Neuronal stem cell (in vitro differentiated cells): ENCODE measurements around the gene FLT3LG.

Experiments used
- DNase-seq: peaks from one replicate; pipeline ENCODE4 v3.0.0-alpha.2; 2013; ENCODE audit warnings: low spot score
- H2AFZ ChIP-seq: one replicate; pipeline ENCODE4 v1.6.1; 2013; ENCODE audit warnings: mild to moderate bottlenecking, low read length, inconsistent platforms
- H2AK5ac ChIP-seq: 2 replicates; pipeline ENCODE4 v1.6.1; 2013; ENCODE audit warnings: low read depth, mild to moderate bottlenecking, inconsistent platforms, low read length, moderate library complexity, mixed read lengths
- H2BK120ac ChIP-seq: 2 replicates; pipeline ENCODE4 v1.6.1; 2013; ENCODE audit warnings: low read depth, mild to moderate bottlenecking, inconsistent platforms, low read length, moderate library complexity, mixed read lengths
- H2BK12ac ChIP-seq: one replicate; pipeline ENCODE4 v1.6.1; 2013; ENCODE audit warnings: low read length, inconsistent platforms
- H2BK15ac ChIP-seq: 2 replicates; pipeline ENCODE4 v1.6.1; 2013; ENCODE audit warnings: mild to moderate bottlenecking, low read length, inconsistent platforms, mixed read lengths
- H2BK5ac ChIP-seq: one replicate; pipeline ENCODE4 v1.6.1; 2013; ENCODE audit warnings: inconsistent platforms, mild to moderate bottlenecking, low read length, moderate library complexity
- H3K14ac ChIP-seq: one replicate; pipeline ENCODE4 v1.6.1; 2013; ENCODE audit warnings: low read length, inconsistent platforms
- H3K18ac ChIP-seq: 2 replicates; pipeline ENCODE4 v1.6.1; 2013; ENCODE audit warnings: low read length, inconsistent platforms
- H3K23ac ChIP-seq: 2 replicates; pipeline ENCODE4 v1.6.1; 2013; ENCODE audit warnings: low read depth, mild to moderate bottlenecking, mixed read lengths, low read length, inconsistent platforms; ENCODE audit not compliant: poor library complexity
- H3K27ac ChIP-seq: replicated peaks from 3 replicates; pipeline ENCODE4 v1.5.1; 2013; ENCODE audit warnings: low read length, inconsistent platforms
- H3K27me3 ChIP-seq, 3 experiments: 2 replicates each; pipeline ENCODE4 v1.6.1; 2013; ENCODE audit warnings: low read length in 3 of 3, mild to moderate bottlenecking in 2 of 3, inconsistent platforms in 1 of 3, low read depth in 1 of 3, mixed read lengths in 1 of 3, moderate library complexity in 1 of 3; ENCODE audit not compliant: control insufficient read depth in 3 of 3, insufficient read depth in 3 of 3
- H3K36me3 ChIP-seq, 2 donors: replicated peaks in 1 of 2; 2 replicates each; pipeline ENCODE4 v1.6.1; 2013; ENCODE audit warnings: low read length in 2 of 2; ENCODE audit not compliant: control insufficient read depth in 2 of 2, insufficient read depth in 2 of 2
- H3K4ac ChIP-seq: 2 replicates; pipeline ENCODE4 v1.6.1; 2013; ENCODE audit warnings: inconsistent platforms, mild to moderate bottlenecking, low read length, moderate library complexity
- H3K4me1 ChIP-seq, 2 donors: 1 replicate in 1 of 2; 2 replicates in 1 of 2; pipeline ENCODE4 v1.6.1; 2013; ENCODE audit warnings: low read length in 2 of 2, low read depth in 1 of 2; ENCODE audit not compliant: control insufficient read depth in 2 of 2, insufficient read depth in 1 of 2
- H3K4me2 ChIP-seq: one replicate; pipeline ENCODE4 v1.6.1; 2013; ENCODE audit warnings: mild to moderate bottlenecking, low read length, inconsistent platforms; ENCODE audit not compliant: insufficient read depth, poor library complexity, severe bottlenecking
- H3K4me3 ChIP-seq, 2 donors: 2 replicates each; pipeline ENCODE4 v1.5.1; 2013; ENCODE audit warnings: low read length in 2 of 2, mild to moderate bottlenecking in 2 of 2, inconsistent platforms in 1 of 2, moderate library complexity in 1 of 2
- H3K79me1 ChIP-seq: one replicate; pipeline ENCODE4 v1.6.1; 2013; ENCODE audit warnings: low read depth, mild to moderate bottlenecking, inconsistent platforms, low read length, moderate library complexity
- H3K9ac ChIP-seq: one replicate; pipeline ENCODE4 v1.6.1; 2013; ENCODE audit warnings: mild to moderate bottlenecking, low read depth, low read length, inconsistent platforms; ENCODE audit not compliant: poor library complexity
- H3K9me3 ChIP-seq, 2 donors: replicated peaks in 1 of 2; 2 replicates each; pipeline versions ENCODE3 to v1.6.1; 2013; ENCODE audit warnings: low read length in 2 of 2, mild to moderate bottlenecking in 2 of 2, inconsistent platforms in 1 of 2, low read depth in 1 of 2, mixed read lengths in 1 of 2, moderate library complexity in 1 of 2; ENCODE audit not compliant: control insufficient read depth in 2 of 2, insufficient read depth in 1 of 2
- H4K8ac ChIP-seq: one replicate; pipeline ENCODE4 v1.6.1; 2013; ENCODE audit warnings: low read depth, mild to moderate bottlenecking, inconsistent platforms, low read length, moderate library complexity
- H4K91ac ChIP-seq: one replicate; pipeline ENCODE4 v1.6.1; 2013; ENCODE audit warnings: low read length, low read depth, mild to moderate bottlenecking, inconsistent platforms; ENCODE audit not compliant: poor library complexity
- WGBS, 2 donors: extraction: QIAGEN DNeasy Blood & Tissue Kit; methylation state at CpG; one replicate each; pipeline ENCODE4 v1.1.7; 2013; ENCODE audit warnings: missing lambda C conversion rate in 2 of 2, mixed read lengths in 1 of 2; ENCODE audit not compliant: insufficient read length in 2 of 2, insufficient replicate concordance in 1 of 2; ENCODE audit errors: extremely low coverage in 2 of 2; 5-methylcytosine and 5-hydroxymethylcytosine counted together

The FLT3LG gene

DNA sequence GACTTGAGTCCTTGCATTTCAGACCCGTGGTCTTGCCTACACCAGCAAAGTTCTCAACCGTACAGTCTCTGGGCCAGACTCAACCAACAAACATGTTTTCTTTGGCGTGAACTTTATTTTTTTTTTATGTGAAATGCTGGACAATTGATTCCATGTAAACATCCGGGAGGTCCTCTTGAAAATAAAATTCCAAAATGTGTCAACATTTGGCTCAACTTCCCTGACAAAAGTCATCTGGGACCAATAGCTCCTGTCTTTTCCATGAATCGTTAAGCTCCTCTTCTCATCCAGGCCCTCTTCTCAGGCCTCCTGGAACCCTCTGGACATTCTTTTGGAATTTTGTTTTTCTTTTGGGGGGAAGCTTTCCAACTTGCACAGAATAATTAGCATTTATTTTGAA, 18.2 kb upstream of the FLT3LG start:
- WGBS, 2 donors, result no CpG with 5 or more reads among the region's 5 CpGs
- Histone ChIP-seq H3K9me3 (no peaks in the 10 kb centered on the region), H3K4me3 (no peak overlapping the region), H3K36me3 (peaks cover 7 to 27% of the 10 kb centered on the region in 2 donors), H3K4me2 (no peak overlapping the region), H3K27ac (no peak overlapping the region), H3K4ac (no peak overlapping the region), H3K9ac (no peak overlapping the region), H4K91ac (no peak overlapping the region), H3K23ac (no peak overlapping the region), H2BK12ac (no peak overlapping the region), H4K8ac (no peak overlapping the region), H2BK120ac (no peak overlapping the region), H2BK5ac (no peak overlapping the region), H2BK15ac (no peak overlapping the region), H3K14ac (no peak overlapping the region), H3K4me1 (peaks cover 0 to 3% of the 10 kb centered on the region in 2 donors), H2AFZ (no peak overlapping the region), H3K18ac (no peak overlapping the region), H3K27me3 (no peaks in the 10 kb centered on the region), H2AK5ac (no peak overlapping the region), H3K79me1 (peaks cover 3% of the 10 kb centered on the region)
- no peak for DNase-seq

DNA sequence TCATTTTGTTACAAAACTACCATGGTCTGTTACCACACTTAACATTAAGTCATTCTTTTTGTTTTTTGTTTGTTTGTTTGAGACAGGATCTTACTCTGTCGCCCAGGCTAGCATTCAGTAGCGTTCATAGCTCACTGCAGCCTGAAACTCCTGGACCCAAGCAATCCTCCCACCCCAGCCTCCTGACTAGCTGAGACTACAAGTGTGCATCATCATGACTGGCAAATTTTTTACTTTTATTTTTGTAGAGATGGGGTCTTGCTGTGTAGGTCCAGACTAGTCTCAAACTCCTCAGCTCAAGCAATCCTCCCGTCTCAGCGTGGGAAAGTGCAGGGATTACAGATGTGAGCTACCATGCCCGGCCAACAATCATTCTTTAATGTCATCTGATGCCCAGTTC, 17.7 kb upstream of the FLT3LG start:
- no peaks in the 10 kb centered on the region for H3K27me3 ChIP-seq
- H3K27ac ChIP-seq, result no peak overlapping the region
- no peaks in the 10 kb centered on the region for H3K9me3 ChIP-seq
- no peak overlapping the region for H4K8ac ChIP-seq
- DNase-seq, result no peak
- no peak overlapping the region for H2BK15ac ChIP-seq
- H3K14ac ChIP-seq, result no peak overlapping the region
- H2BK5ac ChIP-seq, result no peak overlapping the region
- H4K91ac ChIP-seq, result no peak overlapping the region
- no peak overlapping the region for H2BK12ac ChIP-seq
- whole genome bisulfite sequencing, 2 donors, result no CpG with 5 or more reads among the region's 5 CpGs
- no peak overlapping the region for H3K4me2 ChIP-seq
- no peak overlapping the region for H3K4me3 ChIP-seq
- no peak overlapping the region for H2BK120ac ChIP-seq
- H2AK5ac ChIP-seq, result no peak overlapping the region
- H3K4ac ChIP-seq, result no peak overlapping the region
- H3K9ac ChIP-seq, result no peak overlapping the region
- no peak overlapping the region for H2AFZ ChIP-seq
- H3K36me3 ChIP-seq, result peaks cover 7 to 28% of the 10 kb centered on the region in 2 donors
- H3K79me1 ChIP-seq, result peaks cover 2% of the 10 kb centered on the region
- no peak overlapping the region for H3K23ac ChIP-seq
- peaks cover 0 to 3% of the 10 kb centered on the region in 2 donors for H3K4me1 ChIP-seq
- H3K18ac ChIP-seq, result no peak overlapping the region

DNA sequence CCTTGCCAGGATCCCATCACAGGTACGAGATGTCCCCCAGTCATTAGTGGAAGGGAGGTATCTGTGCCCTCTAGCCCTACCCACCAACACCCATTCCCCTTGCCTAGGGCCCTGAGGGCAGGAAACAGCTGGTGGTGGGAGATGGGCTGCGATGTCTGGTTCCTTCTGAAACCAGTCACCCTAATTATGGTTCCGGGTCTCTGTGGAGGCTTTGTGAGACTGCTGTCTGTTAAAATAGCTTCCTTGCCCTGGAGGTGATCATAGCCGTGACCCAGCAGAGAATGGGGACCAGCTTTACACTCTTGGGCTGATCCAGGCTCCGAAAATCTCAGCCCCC, 15.5 kb upstream of the FLT3LG start:
- no CpG with 5 or more reads among the region's 5 CpGs for WGBS, 2 donors
- H3K4me1 ChIP-seq, result peaks cover 0 to 1% of the 10 kb centered on the region in 2 donors

DNA sequence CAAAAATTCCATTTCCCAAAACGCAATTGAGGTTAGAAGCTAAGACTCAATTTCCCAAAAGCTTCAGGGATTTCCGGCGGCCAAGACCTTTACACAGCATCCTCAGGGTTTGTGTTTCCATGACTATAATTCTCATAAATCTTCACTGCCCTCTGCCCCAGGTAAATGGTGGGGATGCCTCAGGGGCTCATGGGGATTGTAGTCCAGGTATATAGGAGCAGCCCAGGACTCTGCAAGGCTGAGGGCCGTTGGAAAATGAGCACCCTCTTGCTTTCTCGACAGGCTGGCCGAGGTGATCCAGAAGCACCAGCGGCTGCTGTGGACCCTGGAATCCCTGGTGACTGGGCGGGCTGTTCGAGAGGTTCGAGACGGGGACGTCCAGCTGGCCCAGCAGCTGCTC, 14.6 kb upstream of the FLT3LG start:
- H3K23ac ChIP-seq, result no peak overlapping the region
- DNase-seq, result no peak
- no peak overlapping the region for H2BK12ac ChIP-seq
- no peaks in the 10 kb centered on the region for H3K27me3 ChIP-seq
- H3K18ac ChIP-seq, result no peak overlapping the region
- no peak overlapping the region for H3K9ac ChIP-seq
- no peak overlapping the region for H2BK120ac ChIP-seq
- H3K4me1 ChIP-seq, result no peaks in the 10 kb centered on the region
- H3K14ac ChIP-seq, result no peak overlapping the region
- H3K9me3 ChIP-seq, result no peaks in the 10 kb centered on the region
- H2BK5ac ChIP-seq, result no peak overlapping the region
- H4K8ac ChIP-seq, result no peak overlapping the region
- WGBS, 2 donors, result no CpG with 5 or more reads among the region's 12 CpGs
- no peak overlapping the region for H4K91ac ChIP-seq
- no peak overlapping the region for H3K27ac ChIP-seq
- no peak overlapping the region for H3K4me3 ChIP-seq
- peaks cover 7 to 44% of the 10 kb centered on the region in 2 donors for H3K36me3 ChIP-seq
- H2BK15ac ChIP-seq, result no peak overlapping the region
- H3K79me1 ChIP-seq, result no peaks in the 10 kb centered on the region
- H3K4me2 ChIP-seq, result peak overlapping the region; percentile 11
- no peak overlapping the region for H2AK5ac ChIP-seq
- no peak overlapping the region for H2AFZ ChIP-seq
- H3K4ac ChIP-seq, result no peak overlapping the region

More for the DNA sequence above, 15.5 kb upstream of the FLT3LG start:
- Histone ChIP-seq H2AK5ac (no peak overlapping the region), H3K18ac (no peak overlapping the region), H4K91ac (no peak overlapping the region), H3K4me2 (no peak overlapping the region), H2AFZ (no peak overlapping the region), H3K14ac (no peak overlapping the region), H3K23ac (no peak overlapping the region), H3K9ac (peak overlapping the region; percentile 70), H2BK120ac (no peak overlapping the region), H4K8ac (no peak overlapping the region), H3K4me3 (no peak overlapping the region), H3K36me3 (peaks cover 7 to 38% of the 10 kb centered on the region in 2 donors), H3K9me3 (no peaks in the 10 kb centered on the region), H3K79me1 (no peaks in the 10 kb centered on the region), H3K4ac (no peak overlapping the region), H2BK12ac (no peak overlapping the region), H3K27ac (no peak overlapping the region), H2BK5ac (no peak overlapping the region), H3K27me3 (no peaks in the 10 kb centered on the region), H2BK15ac (no peak overlapping the region)
- DNase-seq, result no peak
